Endometrial microvascular endothelial cells (primary cell): ENCODE results near the gene DAO. TPM values are rescaled to one million over a fixed set of nuclear protein-coding genes. Genes with fewer than 3 reads are reported as not detected.

Experiments
- in situ Hi-C: cut with HindIII; loops from 2 replicates; pipeline ENCODE4 v1.10.0; 2017; ENCODE audit warnings: low sequenced_read_pairs, low pct_unique_long_range_greater_than_20kb; ENCODE audit errors: inconsistent ontology term
- total RNA-seq: library from RNA; depleted of rRNA; stranded (reverse); fragments of >200 nt; gene quantifications from one replicate; pipeline ENCODE4 v1.2.3, GENCODE V29; 2015; ENCODE audit errors: inconsistent ontology term

Gene DAO
- total RNA-seq, 1 donor from 2014 or later: not detected

- in situ Hi-C loops: no loop called here
Measured at GRCh38 chr12:108907839-108908351, 28.0 kb downstream of the DAO start.

GRCh38 chr12:108910336-108910735 is 30.4 kb downstream of the DAO start:
- in situ Hi-C loops: no loop called here

- in situ Hi-C loops: no loop called here
Measured at GRCh38 chr12:108911915-108912314, 32.0 kb downstream of the DAO start.

- in situ Hi-C loops: no loop called here
Measured at GRCh38 chr12:108912361-108912760, 32.5 kb downstream of the DAO start.

- in situ Hi-C loops: no loop called here
Measured at GRCh38 chr12:108914121-108914531, 34.2 kb downstream of the DAO start.

- in situ Hi-C loops: no loop called here
Measured at GRCh38 chr12:108915632-108916133, 35.8 kb downstream of the DAO start.

GRCh38 chr12:108916336-108916735 is 36.4 kb downstream of the DAO start:
- in situ Hi-C loops: no loop called here

GRCh38 chr12:108918206-108918605 is 38.3 kb downstream of the DAO start:
- in situ Hi-C loops: no loop called here

- in situ Hi-C loops: no loop called here
Measured at GRCh38 chr12:108918960-108919642, 39.2 kb downstream of the DAO start.

- in situ Hi-C loops: no loop called here
Measured at GRCh38 chr12:108921946-108922345, 42.1 kb downstream of the DAO start.

GRCh38 chr12:108922918-108923317 is 43.0 kb downstream of the DAO start:
- in situ Hi-C loops: no loop called here

GRCh38 chr12:108928695-108929094 is 48.8 kb downstream of the DAO start:
- in situ Hi-C loops: no loop called here

- in situ Hi-C loops: no loop called here
Measured at GRCh38 chr12:108930155-108930554, 50.3 kb downstream of the DAO start.

- in situ Hi-C loops: no loop called here
Measured at GRCh38 chr12:108930756-108931155, 50.9 kb downstream of the DAO start.

- in situ Hi-C loops: no loop called here
Measured at GRCh38 chr12:108933949-108934348, 54.1 kb downstream of the DAO start.

- in situ Hi-C loops: no loop called here
Measured at GRCh38 chr12:108935159-108935763, 55.4 kb downstream of the DAO start.

GRCh38 chr12:108938247-108938924 is 58.5 kb downstream of the DAO start:
- in situ Hi-C loops: no loop called here

GRCh38 chr12:108939594-108939993 is 59.7 kb downstream of the DAO start:
- in situ Hi-C loops: no loop called here

- in situ Hi-C loops: no loop called here
Measured at GRCh38 chr12:108940138-108940537, 60.2 kb downstream of the DAO start.

GRCh38 chr12:108947097-108947496 is 67.2 kb downstream of the DAO start:
- in situ Hi-C loops: no loop called here
